ENCODE data around the gene SGSM1. TPM values are rescaled to one million over a fixed set of nuclear protein-coding genes. Genes with fewer than 3 reads are reported as not detected.

The SGSM1 gene
- total RNA-seq, 1 experiment from 2014 or later, result not detected

DNA sequence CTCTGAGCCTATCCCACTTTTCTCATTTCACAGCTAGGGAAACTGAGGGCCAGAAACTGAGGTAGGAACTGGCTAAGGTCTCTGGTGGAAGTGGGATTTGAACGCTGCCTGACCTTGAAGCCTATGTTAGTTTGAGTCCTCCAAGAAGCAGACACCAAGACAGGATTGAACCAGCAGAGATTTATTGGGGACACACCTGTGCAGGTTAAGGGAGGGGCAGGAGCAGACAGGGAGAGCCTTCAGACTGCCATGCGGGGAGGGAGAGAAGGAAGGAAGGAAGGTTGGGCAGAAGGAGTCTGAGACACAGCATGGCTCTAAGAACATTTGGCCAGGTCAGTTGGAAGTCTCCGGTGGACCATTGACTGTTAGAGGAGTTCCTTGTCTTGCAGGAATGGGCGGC is 59.5 kb downstream of the SGSM1 start:
- H3K4me2 ChIP-seq (ENCODE audit: low read depth, low read length, poor library complexity, severe bottlenecking), result no peak overlapping the region
- no peaks in the 10 kb centered on the region for H3K36me3 ChIP-seq (ENCODE audit: insufficient read depth, low read length)
- H3K79me2 ChIP-seq (ENCODE audit: low read length), result no peaks in the 10 kb centered on the region
- no peaks in the 10 kb centered on the region for H3K9me2 ChIP-seq (replicated peaks; ENCODE audit: insufficient read depth, low read length)
- no peak overlapping the region for H3K27ac ChIP-seq (ENCODE audit: low read length)
- no peaks in the 10 kb centered on the region for H3K27me3 ChIP-seq (ENCODE audit: low read length)
- no peak overlapping the region for H3K4me3 ChIP-seq (ENCODE audit: low read length)
- no peaks in the 10 kb centered on the region for H3K9me3 ChIP-seq (ENCODE audit: low read length)
- no peak for DNase-seq
- no peaks in the 10 kb centered on the region for H3K4me1 ChIP-seq (ENCODE audit: low read length)
- no peak overlapping the region for H2AFZ ChIP-seq (ENCODE audit: low read length)
- H4K20me1 ChIP-seq (ENCODE audit: insufficient read depth, low read depth, low read length), result no peaks in the 10 kb centered on the region
- no peak overlapping the region for H3K9ac ChIP-seq (ENCODE audit: low read length)

DNA sequence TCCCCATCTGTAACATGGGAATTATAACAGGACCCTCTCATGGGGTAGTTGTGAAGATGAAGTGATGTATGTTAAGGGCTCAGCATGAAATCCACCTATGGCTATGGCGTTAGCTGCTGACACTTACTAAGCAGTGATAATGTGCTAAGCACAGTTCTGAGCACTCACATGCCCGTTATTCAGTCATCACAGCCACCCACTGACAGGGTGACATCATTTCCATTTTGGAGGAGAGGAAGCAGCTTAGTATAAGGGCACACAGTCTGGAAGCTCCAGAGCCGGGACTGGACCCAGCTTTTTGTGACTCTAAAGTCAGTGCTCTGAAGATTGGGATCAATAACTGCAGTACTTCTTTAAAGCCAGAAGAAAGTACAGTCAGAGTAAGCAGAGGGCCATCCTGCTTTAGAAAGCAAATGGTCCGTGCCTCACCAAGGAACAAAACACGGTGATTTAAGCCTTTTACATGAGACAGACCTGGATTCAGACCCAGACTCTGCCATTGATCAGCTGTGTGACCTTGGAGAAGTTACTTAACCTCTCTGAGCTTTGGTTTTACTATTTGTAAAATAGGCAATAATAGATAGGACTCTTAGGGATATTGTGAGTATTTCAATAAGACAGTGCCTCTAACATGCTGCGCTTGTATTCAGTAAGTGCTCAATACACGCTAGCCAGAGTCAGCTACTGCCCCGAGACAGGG is 61.5 kb downstream of the SGSM1 start:
- Histone ChIP-seq H3K79me2 (ENCODE audit: low read length) (no peaks in the 10 kb centered on the region), H3K36me3 (ENCODE audit: insufficient read depth, low read length) (no peaks in the 10 kb centered on the region), H3K9ac (ENCODE audit: low read length) (no peak overlapping the region), H2AFZ (ENCODE audit: low read length) (no peak overlapping the region), H3K9me3 (ENCODE audit: low read length) (no peaks in the 10 kb centered on the region), H3K9me2 (replicated peaks; ENCODE audit: insufficient read depth, low read length) (no peaks in the 10 kb centered on the region), H3K4me3 (ENCODE audit: low read length) (no peak overlapping the region), H4K20me1 (ENCODE audit: insufficient read depth, low read depth, low read length) (no peaks in the 10 kb centered on the region), H3K4me1 (ENCODE audit: low read length) (no peaks in the 10 kb centered on the region), H3K27ac (ENCODE audit: low read length) (no peak overlapping the region), H3K4me2 (ENCODE audit: low read depth, low read length, poor library complexity, severe bottlenecking) (no peak overlapping the region), H3K27me3 (ENCODE audit: low read length) (no peaks in the 10 kb centered on the region)
- no peak for DNase-seq

DNA sequence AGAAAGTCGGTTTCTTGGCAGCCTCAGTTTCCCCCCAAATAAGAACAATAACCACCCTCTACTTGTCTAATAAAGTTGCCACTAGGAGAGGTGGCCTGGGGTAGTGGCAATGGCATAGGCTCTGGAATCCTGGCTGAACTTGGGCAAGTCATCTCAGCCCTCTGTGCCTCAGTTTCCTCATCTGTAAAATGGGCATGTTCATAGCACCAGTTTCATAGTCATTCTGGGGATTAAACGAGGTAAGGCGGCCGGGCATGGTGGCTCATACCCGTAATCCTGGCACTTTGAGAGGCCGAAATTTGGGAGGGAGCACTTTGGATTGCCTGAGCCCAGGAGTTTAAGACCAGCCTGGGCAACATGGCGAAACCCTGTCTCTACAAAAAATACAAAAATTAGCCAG is 63.0 kb downstream of the SGSM1 start:
- H3K9ac ChIP-seq (ENCODE audit: low read length), result no peak overlapping the region
- no peak overlapping the region for H2AFZ ChIP-seq (ENCODE audit: low read length)
- no peaks in the 10 kb centered on the region for H3K36me3 ChIP-seq (ENCODE audit: insufficient read depth, low read length)
- H4K20me1 ChIP-seq (ENCODE audit: insufficient read depth, low read depth, low read length), result no peaks in the 10 kb centered on the region
- H3K79me2 ChIP-seq (ENCODE audit: low read length), result no peaks in the 10 kb centered on the region
- no peak overlapping the region for H3K4me2 ChIP-seq (ENCODE audit: low read depth, low read length, poor library complexity, severe bottlenecking)
- H3K27me3 ChIP-seq (ENCODE audit: low read length), result no peaks in the 10 kb centered on the region
- no peaks in the 10 kb centered on the region for H3K9me2 ChIP-seq (replicated peaks; ENCODE audit: insufficient read depth, low read length)
- H3K4me1 ChIP-seq (ENCODE audit: low read length), result no peaks in the 10 kb centered on the region
- DNase-seq, result no peak
- no peak overlapping the region for H3K4me3 ChIP-seq (ENCODE audit: low read length)
- H3K9me3 ChIP-seq (ENCODE audit: low read length), result no peaks in the 10 kb centered on the region
- no peak overlapping the region for H3K27ac ChIP-seq (ENCODE audit: low read length)

DNA sequence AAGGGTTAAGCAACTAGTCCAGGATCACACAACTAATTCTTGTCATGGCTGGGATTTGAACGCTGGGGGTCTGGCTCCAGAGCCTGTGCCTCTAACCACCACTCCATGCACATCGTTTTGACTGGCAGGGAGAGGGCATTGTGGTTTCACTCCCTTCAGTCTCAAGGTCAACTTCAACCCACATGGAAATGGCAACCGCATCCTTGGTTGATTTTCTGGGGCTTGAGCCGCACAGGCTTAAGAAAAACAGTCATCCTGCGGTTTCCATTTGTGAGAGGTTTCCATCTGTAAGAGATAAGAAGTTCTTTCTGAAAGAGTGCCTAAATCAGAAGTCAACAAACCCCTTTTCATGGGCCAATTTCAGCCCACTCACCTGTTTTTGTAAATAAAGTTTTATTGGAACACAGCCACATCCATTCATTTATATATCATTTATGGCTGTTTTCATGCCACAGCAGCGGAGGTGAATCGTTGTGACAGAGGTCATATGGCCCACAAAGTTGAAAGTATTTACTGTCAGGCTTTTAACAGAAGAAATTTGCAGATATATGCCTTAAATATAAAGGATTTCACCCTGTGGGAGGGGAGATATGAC is 65.7 kb downstream of the SGSM1 start:
- H4K20me1 ChIP-seq (ENCODE audit: insufficient read depth, low read depth, low read length), result no peaks in the 10 kb centered on the region
- no peak overlapping the region for H3K27ac ChIP-seq (ENCODE audit: low read length)
- H3K4me3 ChIP-seq (ENCODE audit: low read length), result no peak overlapping the region
- H3K4me2 ChIP-seq (ENCODE audit: low read depth, low read length, poor library complexity, severe bottlenecking), result no peak overlapping the region
- no peaks in the 10 kb centered on the region for H3K9me2 ChIP-seq (replicated peaks; ENCODE audit: insufficient read depth, low read length)
- no peaks in the 10 kb centered on the region for H3K4me1 ChIP-seq (ENCODE audit: low read length)
- no peak overlapping the region for H3K9ac ChIP-seq (ENCODE audit: low read length)
- H3K9me3 ChIP-seq (ENCODE audit: low read length), result no peaks in the 10 kb centered on the region
- no peaks in the 10 kb centered on the region for H3K27me3 ChIP-seq (ENCODE audit: low read length)
- no peaks in the 10 kb centered on the region for H3K36me3 ChIP-seq (ENCODE audit: insufficient read depth, low read length)
- H2AFZ ChIP-seq (ENCODE audit: low read length), result no peak overlapping the region
- H3K79me2 ChIP-seq (ENCODE audit: low read length), result no peaks in the 10 kb centered on the region
- DNase-seq, result no peak

DNA sequence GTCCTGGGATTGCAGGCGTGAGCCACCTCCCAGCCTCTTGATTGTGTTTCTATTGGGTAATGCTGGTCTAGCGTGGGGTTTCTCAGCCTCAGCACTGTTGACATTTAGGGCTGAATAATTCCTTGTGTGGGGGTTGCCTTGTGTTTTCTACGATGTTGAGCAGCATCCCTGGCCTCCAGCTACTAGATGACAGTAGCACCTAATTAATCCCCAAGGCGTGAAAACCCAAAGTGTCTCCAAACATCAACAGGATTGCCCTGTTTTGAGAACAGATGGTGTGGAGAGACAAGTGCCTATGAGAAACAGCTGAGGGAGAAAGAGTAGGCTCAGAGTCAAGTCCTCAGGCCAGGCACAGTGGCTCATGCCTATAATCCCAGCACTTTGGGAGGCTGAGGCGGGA is 67.2 kb downstream of the SGSM1 start:
- no peak overlapping the region for H3K4me2 ChIP-seq (ENCODE audit: low read depth, low read length, poor library complexity, severe bottlenecking)
- no peaks in the 10 kb centered on the region for H3K9me2 ChIP-seq (replicated peaks; ENCODE audit: insufficient read depth, low read length)
- no peaks in the 10 kb centered on the region for H3K36me3 ChIP-seq (ENCODE audit: insufficient read depth, low read length)
- DNase-seq, result no peak
- H3K9me3 ChIP-seq (ENCODE audit: low read length), result no peaks in the 10 kb centered on the region
- no peaks in the 10 kb centered on the region for H4K20me1 ChIP-seq (ENCODE audit: insufficient read depth, low read depth, low read length)
- no peaks in the 10 kb centered on the region for H3K79me2 ChIP-seq (ENCODE audit: low read length)
- H2AFZ ChIP-seq (ENCODE audit: low read length), result no peak overlapping the region
- H3K4me3 ChIP-seq (ENCODE audit: low read length), result no peak overlapping the region
- no peaks in the 10 kb centered on the region for H3K27me3 ChIP-seq (ENCODE audit: low read length)
- H3K27ac ChIP-seq (ENCODE audit: low read length), result no peak overlapping the region
- no peaks in the 10 kb centered on the region for H3K4me1 ChIP-seq (ENCODE audit: low read length)
- H3K9ac ChIP-seq (ENCODE audit: low read length), result no peak overlapping the region

DNA sequence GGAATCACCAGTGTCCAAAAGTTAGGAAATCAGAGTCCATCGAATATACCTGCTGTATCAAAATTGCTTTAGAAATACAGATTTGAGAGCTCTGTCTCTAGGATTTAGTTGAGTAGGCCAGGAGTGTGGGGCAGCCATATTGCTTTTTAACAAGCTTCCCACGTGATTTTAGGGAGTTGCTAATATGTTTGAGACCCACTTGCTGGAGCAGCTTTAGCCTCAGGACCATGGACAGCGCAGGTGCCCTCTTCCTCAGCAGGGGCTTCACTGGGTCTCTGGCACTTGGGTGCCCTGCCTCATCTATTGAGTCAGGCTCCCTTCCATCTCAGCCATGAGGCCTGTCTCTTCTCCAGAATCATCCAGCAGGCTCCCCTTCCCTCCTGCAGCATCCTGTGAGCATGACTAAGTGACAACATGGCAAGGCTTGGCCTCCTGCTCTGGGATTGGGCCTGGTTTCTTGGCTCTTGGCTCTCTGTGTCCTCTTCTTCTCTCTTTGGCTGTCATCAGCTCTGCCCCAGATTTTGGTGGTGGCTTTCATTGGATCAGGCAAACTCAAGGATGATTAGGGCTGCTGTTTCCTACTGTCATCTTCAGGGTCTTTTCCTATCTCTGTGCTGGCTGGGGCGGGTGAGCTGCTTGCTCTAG is 70.0 kb downstream of the SGSM1 start:
- no peaks in the 10 kb centered on the region for H3K36me3 ChIP-seq (ENCODE audit: insufficient read depth, low read length)
- H3K9ac ChIP-seq (ENCODE audit: low read length), result no peak overlapping the region
- no peaks in the 10 kb centered on the region for H3K9me2 ChIP-seq (replicated peaks; ENCODE audit: insufficient read depth, low read length)
- no peaks in the 10 kb centered on the region for H3K79me2 ChIP-seq (ENCODE audit: low read length)
- H4K20me1 ChIP-seq (ENCODE audit: insufficient read depth, low read depth, low read length), result no peaks in the 10 kb centered on the region
- H3K4me2 ChIP-seq (ENCODE audit: low read depth, low read length, poor library complexity, severe bottlenecking), result no peak overlapping the region
- no peaks in the 10 kb centered on the region for H3K27me3 ChIP-seq (ENCODE audit: low read length)
- H3K27ac ChIP-seq (ENCODE audit: low read length), result no peak overlapping the region
- no peak overlapping the region for H2AFZ ChIP-seq (ENCODE audit: low read length)
- no peak overlapping the region for H3K4me3 ChIP-seq (ENCODE audit: low read length)
- no peaks in the 10 kb centered on the region for H3K9me3 ChIP-seq (ENCODE audit: low read length)
- no peaks in the 10 kb centered on the region for H3K4me1 ChIP-seq (ENCODE audit: low read length)
- DNase-seq, result peak; percentile 65

DNA sequence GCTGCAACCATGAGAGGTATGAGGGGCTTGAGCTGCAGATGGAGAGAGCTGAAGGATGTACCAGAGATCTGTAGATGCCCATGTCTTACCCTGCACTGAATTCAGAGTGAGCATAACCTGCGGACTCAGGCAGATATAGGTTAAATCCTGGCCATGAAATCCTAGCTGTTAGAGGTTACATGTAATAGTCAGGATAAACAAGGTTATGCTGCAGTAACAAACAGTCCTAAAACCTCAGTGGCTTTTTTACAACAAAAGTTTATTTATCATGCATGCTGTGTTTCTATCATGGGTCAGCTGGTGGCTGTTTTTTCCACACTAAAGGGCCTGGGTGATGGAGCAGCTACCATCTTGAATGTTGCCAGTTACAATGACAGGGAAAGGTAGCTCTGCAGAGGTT is 70.7 kb downstream of the SGSM1 start:
- Histone ChIP-seq H3K79me2 (ENCODE audit: low read length) (no peaks in the 10 kb centered on the region), H3K4me2 (ENCODE audit: low read depth, low read length, poor library complexity, severe bottlenecking) (no peak overlapping the region), H3K4me3 (ENCODE audit: low read length) (no peak overlapping the region), H3K4me1 (ENCODE audit: low read length) (no peaks in the 10 kb centered on the region), H3K27me3 (ENCODE audit: low read length) (no peaks in the 10 kb centered on the region), H4K20me1 (ENCODE audit: insufficient read depth, low read depth, low read length) (no peaks in the 10 kb centered on the region), H3K27ac (ENCODE audit: low read length) (no peak overlapping the region), H3K9me2 (replicated peaks; ENCODE audit: insufficient read depth, low read length) (no peaks in the 10 kb centered on the region), H3K9me3 (ENCODE audit: low read length) (no peaks in the 10 kb centered on the region), H3K36me3 (ENCODE audit: insufficient read depth, low read length) (no peaks in the 10 kb centered on the region), H2AFZ (ENCODE audit: low read length) (no peak overlapping the region), H3K9ac (ENCODE audit: low read length) (no peak overlapping the region)
- no peak for DNase-seq

DNA sequence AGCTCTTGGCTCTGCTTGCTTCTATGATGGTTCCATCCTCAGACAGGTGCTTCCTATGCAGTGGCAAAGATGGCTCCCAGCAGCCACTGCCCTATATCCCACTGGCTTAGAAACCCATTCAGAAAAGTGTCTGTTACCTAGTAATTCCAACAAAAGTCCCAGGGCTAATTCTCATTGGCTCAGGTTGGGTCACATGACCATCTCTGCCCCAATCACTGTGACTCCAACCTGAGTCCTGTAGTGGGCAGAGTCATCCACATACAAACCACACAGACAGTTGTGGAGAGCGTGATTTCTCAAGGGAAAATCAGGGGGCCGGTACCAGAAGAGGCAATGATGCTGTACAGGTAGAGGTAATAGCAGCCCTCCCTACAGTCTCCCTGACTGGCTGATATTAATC is 73.0 kb downstream of the SGSM1 start:
- Histone ChIP-seq H3K9me2 (replicated peaks; ENCODE audit: insufficient read depth, low read length) (no peaks in the 10 kb centered on the region), H3K4me2 (ENCODE audit: low read depth, low read length, poor library complexity, severe bottlenecking) (no peak overlapping the region), H3K9ac (ENCODE audit: low read length) (no peak overlapping the region), H4K20me1 (ENCODE audit: insufficient read depth, low read depth, low read length) (no peaks in the 10 kb centered on the region), H3K27ac (ENCODE audit: low read length) (no peak overlapping the region), H3K4me3 (ENCODE audit: low read length) (no peak overlapping the region), H3K27me3 (ENCODE audit: low read length) (no peaks in the 10 kb centered on the region), H3K79me2 (ENCODE audit: low read length) (no peaks in the 10 kb centered on the region), H3K9me3 (ENCODE audit: low read length) (no peaks in the 10 kb centered on the region), H3K4me1 (ENCODE audit: low read length) (no peaks in the 10 kb centered on the region), H2AFZ (ENCODE audit: low read length) (no peak overlapping the region), H3K36me3 (ENCODE audit: insufficient read depth, low read length) (no peaks in the 10 kb centered on the region)
- DNase-seq, result peak; percentile 44

All from Karpas-422 (cell line).